Neuronal stem cell (in vitro differentiated cells): ENCODE measurements around the gene DDX59.

Experiments
- DNase-seq: peaks from one replicate; pipeline ENCODE4 v3.0.0-alpha.2; 2013; ENCODE audit warnings: low spot score
- H2AFZ ChIP-seq: one replicate; pipeline ENCODE4 v1.6.1; 2013; ENCODE audit warnings: mild to moderate bottlenecking, low read length, inconsistent platforms
- H2AK5ac ChIP-seq: 2 replicates; pipeline ENCODE4 v1.6.1; 2013; ENCODE audit warnings: low read depth, mild to moderate bottlenecking, inconsistent platforms, low read length, moderate library complexity, mixed read lengths
- H2BK120ac ChIP-seq: 2 replicates; pipeline ENCODE4 v1.6.1; 2013; ENCODE audit warnings: low read depth, mild to moderate bottlenecking, inconsistent platforms, low read length, moderate library complexity, mixed read lengths
- H2BK12ac ChIP-seq: one replicate; pipeline ENCODE4 v1.6.1; 2013; ENCODE audit warnings: low read length, inconsistent platforms
- H2BK15ac ChIP-seq: 2 replicates; pipeline ENCODE4 v1.6.1; 2013; ENCODE audit warnings: mild to moderate bottlenecking, low read length, inconsistent platforms, mixed read lengths
- H2BK5ac ChIP-seq: one replicate; pipeline ENCODE4 v1.6.1; 2013; ENCODE audit warnings: inconsistent platforms, mild to moderate bottlenecking, low read length, moderate library complexity
- H3K14ac ChIP-seq: one replicate; pipeline ENCODE4 v1.6.1; 2013; ENCODE audit warnings: low read length, inconsistent platforms
- H3K18ac ChIP-seq: 2 replicates; pipeline ENCODE4 v1.6.1; 2013; ENCODE audit warnings: low read length, inconsistent platforms
- H3K23ac ChIP-seq: 2 replicates; pipeline ENCODE4 v1.6.1; 2013; ENCODE audit warnings: low read depth, mild to moderate bottlenecking, mixed read lengths, low read length, inconsistent platforms; ENCODE audit not compliant: poor library complexity
- H3K27ac ChIP-seq: replicated peaks from 3 replicates; pipeline ENCODE4 v1.5.1; 2013; ENCODE audit warnings: low read length, inconsistent platforms
- H3K27me3 ChIP-seq, 3 experiments: 2 replicates each; pipeline ENCODE4 v1.6.1; 2013; ENCODE audit warnings: low read length in 3 of 3, mild to moderate bottlenecking in 2 of 3, inconsistent platforms in 1 of 3, low read depth in 1 of 3, mixed read lengths in 1 of 3, moderate library complexity in 1 of 3; ENCODE audit not compliant: control insufficient read depth in 3 of 3, insufficient read depth in 3 of 3
- H3K36me3 ChIP-seq, 2 donors: replicated peaks in 1 of 2; 2 replicates each; pipeline ENCODE4 v1.6.1; 2013; ENCODE audit warnings: low read length in 2 of 2; ENCODE audit not compliant: control insufficient read depth in 2 of 2, insufficient read depth in 2 of 2
- H3K4ac ChIP-seq: 2 replicates; pipeline ENCODE4 v1.6.1; 2013; ENCODE audit warnings: inconsistent platforms, mild to moderate bottlenecking, low read length, moderate library complexity
- H3K4me1 ChIP-seq, 2 donors: 1 replicate in 1 of 2; 2 replicates in 1 of 2; pipeline ENCODE4 v1.6.1; 2013; ENCODE audit warnings: low read length in 2 of 2, low read depth in 1 of 2; ENCODE audit not compliant: control insufficient read depth in 2 of 2, insufficient read depth in 1 of 2
- H3K4me2 ChIP-seq: one replicate; pipeline ENCODE4 v1.6.1; 2013; ENCODE audit warnings: mild to moderate bottlenecking, low read length, inconsistent platforms; ENCODE audit not compliant: insufficient read depth, poor library complexity, severe bottlenecking
- H3K4me3 ChIP-seq, 2 donors: 2 replicates each; pipeline ENCODE4 v1.5.1; 2013; ENCODE audit warnings: low read length in 2 of 2, mild to moderate bottlenecking in 2 of 2, inconsistent platforms in 1 of 2, moderate library complexity in 1 of 2
- H3K79me1 ChIP-seq: one replicate; pipeline ENCODE4 v1.6.1; 2013; ENCODE audit warnings: low read depth, mild to moderate bottlenecking, inconsistent platforms, low read length, moderate library complexity
- H3K9ac ChIP-seq: one replicate; pipeline ENCODE4 v1.6.1; 2013; ENCODE audit warnings: mild to moderate bottlenecking, low read depth, low read length, inconsistent platforms; ENCODE audit not compliant: poor library complexity
- H3K9me3 ChIP-seq, 2 donors: replicated peaks in 1 of 2; 2 replicates each; pipeline versions ENCODE3 to v1.6.1; 2013; ENCODE audit warnings: low read length in 2 of 2, mild to moderate bottlenecking in 2 of 2, inconsistent platforms in 1 of 2, low read depth in 1 of 2, mixed read lengths in 1 of 2, moderate library complexity in 1 of 2; ENCODE audit not compliant: control insufficient read depth in 2 of 2, insufficient read depth in 1 of 2
- H4K8ac ChIP-seq: one replicate; pipeline ENCODE4 v1.6.1; 2013; ENCODE audit warnings: low read depth, mild to moderate bottlenecking, inconsistent platforms, low read length, moderate library complexity
- H4K91ac ChIP-seq: one replicate; pipeline ENCODE4 v1.6.1; 2013; ENCODE audit warnings: low read length, low read depth, mild to moderate bottlenecking, inconsistent platforms; ENCODE audit not compliant: poor library complexity
- WGBS, 2 donors: extraction: QIAGEN DNeasy Blood & Tissue Kit; methylation state at CpG; one replicate each; pipeline ENCODE4 v1.1.7; 2013; ENCODE audit warnings: missing lambda C conversion rate in 2 of 2, mixed read lengths in 1 of 2; ENCODE audit not compliant: insufficient read length in 2 of 2, insufficient replicate concordance in 1 of 2; ENCODE audit errors: extremely low coverage in 2 of 2; 5-methylcytosine and 5-hydroxymethylcytosine counted together

DDX59 gene

DNA sequence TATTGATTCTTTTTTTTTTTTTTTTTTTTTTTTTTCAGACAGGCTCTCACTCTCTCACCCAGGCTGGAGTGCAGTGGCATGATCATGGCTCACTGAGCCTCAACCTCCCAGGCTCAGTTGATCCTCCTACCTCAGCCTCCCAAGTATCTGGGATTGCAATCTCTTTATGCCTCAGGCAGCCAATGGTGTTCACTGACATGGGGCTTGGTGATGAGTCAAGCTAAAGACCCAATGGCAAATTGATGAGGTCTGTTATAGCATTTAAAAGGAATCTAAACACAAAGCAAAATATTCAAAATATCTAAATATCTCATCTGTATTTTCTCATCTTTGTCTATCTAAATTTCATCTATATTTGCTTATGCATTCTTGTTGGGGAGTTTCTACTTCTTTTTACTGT, 38.5 kb upstream of the DDX59 start:
- H3K14ac ChIP-seq, result no peak overlapping the region
- H3K4me3 ChIP-seq, result no peak overlapping the region
- H4K91ac ChIP-seq, result no peak overlapping the region
- H3K9ac ChIP-seq, result no peak overlapping the region
- no peak overlapping the region for H2BK15ac ChIP-seq
- H3K4me1 ChIP-seq, result peaks cover 0 to 5% of the 10 kb centered on the region in 2 donors
- no peak overlapping the region for H3K23ac ChIP-seq
- no peak overlapping the region for H2BK120ac ChIP-seq
- H4K8ac ChIP-seq, result no peak overlapping the region
- H3K9me3 ChIP-seq, result no peaks in the 10 kb centered on the region
- H2AFZ ChIP-seq, result no peak overlapping the region
- no peak overlapping the region for H3K18ac ChIP-seq
- no peak for DNase-seq
- no peaks in the 10 kb centered on the region for H3K36me3 ChIP-seq
- no peak overlapping the region for H3K4ac ChIP-seq
- H2BK12ac ChIP-seq, result no peak overlapping the region
- no peak overlapping the region for H2AK5ac ChIP-seq
- no peak overlapping the region for H2BK5ac ChIP-seq
- H3K27me3 ChIP-seq, result peaks cover 0 to 10% (median 0%) of the 10 kb centered on the region in 3 experiments
- no peaks in the 10 kb centered on the region for H3K79me1 ChIP-seq
- no peak overlapping the region for H3K4me2 ChIP-seq
- no peak overlapping the region for H3K27ac ChIP-seq

DNA sequence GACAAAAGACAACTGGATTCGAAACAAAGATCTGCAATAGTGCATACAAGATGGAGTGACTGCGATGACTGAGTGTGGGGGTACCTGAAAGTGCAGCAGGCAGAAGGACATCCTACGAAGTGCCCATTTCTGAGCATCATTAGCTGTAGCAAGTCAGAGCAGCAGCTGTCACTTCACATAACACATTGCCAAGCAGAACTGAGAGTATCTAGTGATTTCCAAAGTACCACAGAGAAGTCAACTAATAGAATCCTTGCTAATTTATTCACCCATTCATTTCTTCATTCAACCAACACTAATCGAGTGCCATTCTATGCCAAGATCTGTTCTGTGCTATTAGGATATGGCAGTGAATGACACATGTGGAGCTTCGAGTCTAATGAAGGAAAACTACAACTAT, 37.4 kb upstream of the DDX59 start:
- DNase-seq, result no peak
- no peaks in the 10 kb centered on the region for H3K79me1 ChIP-seq
- peaks cover 0 to 10% (median 0%) of the 10 kb centered on the region in 3 experiments for H3K27me3 ChIP-seq
- H3K4me3 ChIP-seq, result no peak overlapping the region
- H3K27ac ChIP-seq, result no peak overlapping the region
- H2BK120ac ChIP-seq, result no peak overlapping the region
- no peak overlapping the region for H3K18ac ChIP-seq
- H3K23ac ChIP-seq, result no peak overlapping the region
- H4K91ac ChIP-seq, result no peak overlapping the region
- peaks cover 0 to 5% of the 10 kb centered on the region in 2 donors for H3K4me1 ChIP-seq
- H2AK5ac ChIP-seq, result no peak overlapping the region
- H3K9me3 ChIP-seq, result no peaks in the 10 kb centered on the region
- H2BK15ac ChIP-seq, result no peak overlapping the region
- no peak overlapping the region for H2BK12ac ChIP-seq
- no peak overlapping the region for H3K14ac ChIP-seq
- no peak overlapping the region for H3K4ac ChIP-seq
- no CpG with 5 or more reads among the region's 5 CpGs for WGBS, 2 donors
- no peak overlapping the region for H3K9ac ChIP-seq
- no peak overlapping the region for H4K8ac ChIP-seq
- no peak overlapping the region for H2BK5ac ChIP-seq
- no peaks in the 10 kb centered on the region for H3K36me3 ChIP-seq
- no peak overlapping the region for H3K4me2 ChIP-seq
- no peak overlapping the region for H2AFZ ChIP-seq

DNA sequence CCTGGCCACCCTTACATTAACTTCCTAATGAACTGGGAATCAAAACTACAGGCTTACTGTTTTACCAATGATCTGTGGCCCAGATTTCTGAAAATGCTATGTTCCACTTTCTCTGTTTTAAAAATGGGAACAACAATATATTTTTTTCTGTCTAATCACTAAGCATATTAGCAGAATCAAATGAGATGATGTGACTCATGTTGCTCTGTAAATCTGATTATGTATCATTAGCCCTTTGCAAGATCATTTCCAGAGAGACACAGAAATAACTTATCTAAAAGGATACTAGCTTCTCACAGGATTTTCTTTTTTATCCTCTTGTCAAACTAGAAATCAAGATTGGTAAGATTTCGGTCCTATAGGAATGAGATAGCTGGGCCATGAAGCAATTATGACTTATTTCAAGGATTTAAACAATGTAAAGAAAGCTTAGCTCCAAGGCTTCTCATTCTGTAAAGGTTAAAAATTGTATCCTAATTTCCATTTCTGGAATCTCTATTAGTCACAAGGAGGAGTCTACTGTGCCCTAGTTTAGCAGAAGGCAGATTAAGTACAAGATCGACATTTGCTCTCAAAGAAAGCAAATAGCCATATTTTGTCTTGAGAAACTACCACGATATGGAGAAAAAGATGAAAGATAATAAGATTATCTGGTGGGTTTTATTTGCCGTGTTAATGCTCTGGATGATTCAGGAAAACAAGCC, 36.6 kb upstream of the DDX59 start:
- H3K4me3 ChIP-seq, result no peak overlapping the region
- H3K79me1 ChIP-seq, result no peaks in the 10 kb centered on the region
- no peak overlapping the region for H3K4ac ChIP-seq
- H2BK12ac ChIP-seq, result no peak overlapping the region
- H3K36me3 ChIP-seq, result no peaks in the 10 kb centered on the region
- no peaks in the 10 kb centered on the region for H3K9me3 ChIP-seq
- H3K23ac ChIP-seq, result no peak overlapping the region
- H3K4me1 ChIP-seq, result peaks cover 0 to 5% of the 10 kb centered on the region in 2 donors
- H4K91ac ChIP-seq, result no peak overlapping the region
- no peak overlapping the region for H4K8ac ChIP-seq
- H2BK5ac ChIP-seq, result no peak overlapping the region
- H2AFZ ChIP-seq, result no peak overlapping the region
- no peak overlapping the region for H3K4me2 ChIP-seq
- no peak overlapping the region for H3K14ac ChIP-seq
- no peak overlapping the region for H3K9ac ChIP-seq
- no peak overlapping the region for H2BK120ac ChIP-seq
- no peak overlapping the region for H2AK5ac ChIP-seq
- H3K27me3 ChIP-seq, result peaks cover 0 to 10% (median 0%) of the 10 kb centered on the region in 3 experiments
- no peak overlapping the region for H3K18ac ChIP-seq
- no peak for DNase-seq
- H2BK15ac ChIP-seq, result no peak overlapping the region
- no CpG with 5 or more reads among the region's 4 CpGs for WGBS, 2 donors
- H3K27ac ChIP-seq, result no peak overlapping the region

- H3K27me3 ChIP-seq, result peaks cover 0 to 10% (median 0%) of the 10 kb centered on the region in 3 experiments
- no peak overlapping the region for H2AK5ac ChIP-seq
- no peak overlapping the region for H3K4ac ChIP-seq
- H2BK5ac ChIP-seq, result no peak overlapping the region
- no peak overlapping the region for H2BK12ac ChIP-seq
- no peak overlapping the region for H3K23ac ChIP-seq
- no peak overlapping the region for H3K9ac ChIP-seq
- H3K4me3 ChIP-seq, result no peak overlapping the region
- WGBS, 2 donors, result no CpG with 5 or more reads among the region's 3 CpGs
- H4K91ac ChIP-seq, result no peak overlapping the region
- DNase-seq, result no peak
- H3K4me2 ChIP-seq, result no peak overlapping the region
- no peak overlapping the region for H3K27ac ChIP-seq
- H2AFZ ChIP-seq, result no peak overlapping the region
- H3K36me3 ChIP-seq, result no peaks in the 10 kb centered on the region
- H3K9me3 ChIP-seq, result no peaks in the 10 kb centered on the region
- no peak overlapping the region for H2BK120ac ChIP-seq
- no peak overlapping the region for H2BK15ac ChIP-seq
- H4K8ac ChIP-seq, result no peak overlapping the region
- no peak overlapping the region for H3K18ac ChIP-seq
- H3K4me1 ChIP-seq, result no peaks in the 10 kb centered on the region
- no peak overlapping the region for H3K14ac ChIP-seq
- H3K79me1 ChIP-seq, result no peaks in the 10 kb centered on the region
Observed at GRCh38 chr1:200704986-200705500, 35.3 kb upstream of the DDX59 start.
